ENCODE measurements around the gene ATP6AP1.
"Not testable (repeated sequence)": the region's sequence is repeated elsewhere in the genome, so short reads cannot be mapped to it uniquely, and the experiment has no call there.

The ATP6AP1 gene

GRCh38 chrX:154428176-154429171, at the start of gene ATP6AP1:
Gene ATP6AP1, plus strand, starts transcription at chrX:154428677. Its CDS starts 16 bp downstream, at chrX:154428693.
- DNase-seq (ENCODE audit: low read depth in 2 of 2) = peak; percentile 83 to 86

GRCh38 chrX:154378799-154379568, 49.5 kb upstream of the ATP6AP1 start, which contains the start of gene EMD:
Gene EMD, plus strand, starts transcription at chrX:154379295. Its CDS starts 190 bp downstream, at chrX:154379485.
- peak; percentile 91 to 92 for DNase-seq (ENCODE audit: low read depth in 2 of 2)

DNA sequence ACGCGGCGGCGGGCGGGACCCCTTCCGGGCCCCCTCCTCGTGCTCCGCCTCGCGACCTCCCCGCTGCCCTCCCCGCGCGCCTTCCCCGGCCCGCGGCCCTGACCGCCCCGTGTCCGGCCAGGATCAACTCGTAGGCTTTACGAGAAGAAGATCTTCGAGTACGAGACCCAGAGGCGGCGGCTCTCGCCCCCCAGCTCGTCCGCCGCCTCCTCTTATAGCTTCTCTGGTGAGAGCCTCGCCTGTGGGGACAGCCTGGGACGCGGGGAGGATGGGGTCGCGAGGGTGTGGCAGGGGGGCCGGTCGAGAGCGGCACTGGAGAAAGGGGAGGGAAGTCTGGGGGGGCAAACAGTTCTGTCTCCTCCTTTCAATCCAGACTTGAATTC, 48.9 kb upstream of the ATP6AP1 start:
- DNase-seq (ENCODE audit: low read depth in 2 of 2) = no peak

- no peak for DNase-seq (ENCODE audit: low read depth in 2 of 2)
Observed at GRCh38 chrX:154380153-154380552, 48.3 kb upstream of the ATP6AP1 start.

DNA sequence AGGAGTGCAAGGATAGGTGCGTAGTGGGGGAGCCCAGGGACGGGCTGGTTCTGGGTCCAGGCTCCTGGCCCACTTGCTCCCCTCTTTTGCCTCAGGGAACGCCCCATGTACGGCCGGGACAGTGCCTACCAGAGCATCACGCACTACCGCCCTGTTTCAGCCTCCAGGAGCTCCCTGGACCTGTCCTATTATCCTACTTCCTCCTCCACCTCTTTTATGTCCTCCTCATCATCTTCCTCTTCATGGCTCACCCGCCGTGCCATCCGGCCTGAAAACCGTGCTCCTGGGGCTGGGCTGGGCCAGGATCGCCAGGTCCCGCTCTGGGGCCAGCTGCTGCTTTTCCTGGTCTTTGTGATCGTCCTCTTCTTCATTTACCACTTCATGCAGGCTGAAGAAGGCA, 47.7 kb upstream of the ATP6AP1 start:
- DNase-seq (ENCODE audit: low read depth in 2 of 2) = no peak

DNA sequence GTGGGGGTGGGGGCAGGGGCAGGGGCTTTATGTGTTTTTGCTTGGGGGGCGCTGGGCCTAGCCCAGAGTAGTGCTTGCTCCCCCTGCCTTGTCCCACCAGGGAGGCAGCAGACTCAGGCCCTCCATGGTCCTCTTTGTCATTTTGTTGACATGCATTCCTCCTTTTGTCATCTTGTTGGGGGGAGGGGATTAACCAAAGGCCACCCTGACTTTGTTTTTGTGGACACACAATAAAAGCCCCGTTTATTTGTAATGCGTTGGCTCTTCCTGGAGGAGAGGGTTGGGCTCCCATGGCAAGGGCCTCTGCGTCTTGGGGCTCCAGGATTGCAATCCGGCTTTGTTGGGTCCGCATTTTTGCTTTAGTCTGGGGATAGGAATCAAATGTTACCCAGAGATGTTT, 47.2 kb upstream of the ATP6AP1 start:
- no peak for DNase-seq (ENCODE audit: low read depth in 2 of 2)

DNA sequence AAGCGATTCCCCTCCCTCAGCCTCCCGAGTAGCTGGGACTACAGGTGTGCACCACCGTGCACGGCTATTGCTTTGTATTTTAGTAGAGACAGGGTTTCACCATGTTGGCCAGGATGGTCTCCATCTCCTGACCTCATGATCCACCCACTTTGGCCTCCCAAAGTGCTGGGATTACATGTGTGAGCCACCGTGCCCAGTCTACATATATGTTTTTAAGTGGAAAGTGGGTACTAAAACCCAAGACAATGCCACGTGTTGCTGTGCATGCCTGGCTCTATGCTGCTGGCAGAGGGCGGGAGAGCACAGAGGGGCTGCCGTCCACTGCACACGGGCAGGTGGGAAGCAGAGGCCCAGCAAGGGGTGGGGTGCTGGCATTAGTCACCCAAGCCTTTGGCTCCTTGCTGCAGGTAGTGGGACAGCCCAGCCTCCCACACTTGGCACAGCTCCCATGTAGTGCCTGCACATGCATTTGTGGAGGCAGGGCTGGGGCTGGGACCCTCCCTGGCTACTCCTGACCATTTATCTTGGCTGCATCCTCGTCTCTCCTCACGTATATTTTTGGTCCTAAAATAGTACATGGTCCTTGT, 45.9 kb upstream of the ATP6AP1 start:
- no peak for DNase-seq (ENCODE audit: low read depth in 2 of 2)

GRCh38 chrX:154383359-154384283, 44.9 kb upstream of the ATP6AP1 start:
- no peak for DNase-seq (ENCODE audit: low read depth in 2 of 2)

DNA sequence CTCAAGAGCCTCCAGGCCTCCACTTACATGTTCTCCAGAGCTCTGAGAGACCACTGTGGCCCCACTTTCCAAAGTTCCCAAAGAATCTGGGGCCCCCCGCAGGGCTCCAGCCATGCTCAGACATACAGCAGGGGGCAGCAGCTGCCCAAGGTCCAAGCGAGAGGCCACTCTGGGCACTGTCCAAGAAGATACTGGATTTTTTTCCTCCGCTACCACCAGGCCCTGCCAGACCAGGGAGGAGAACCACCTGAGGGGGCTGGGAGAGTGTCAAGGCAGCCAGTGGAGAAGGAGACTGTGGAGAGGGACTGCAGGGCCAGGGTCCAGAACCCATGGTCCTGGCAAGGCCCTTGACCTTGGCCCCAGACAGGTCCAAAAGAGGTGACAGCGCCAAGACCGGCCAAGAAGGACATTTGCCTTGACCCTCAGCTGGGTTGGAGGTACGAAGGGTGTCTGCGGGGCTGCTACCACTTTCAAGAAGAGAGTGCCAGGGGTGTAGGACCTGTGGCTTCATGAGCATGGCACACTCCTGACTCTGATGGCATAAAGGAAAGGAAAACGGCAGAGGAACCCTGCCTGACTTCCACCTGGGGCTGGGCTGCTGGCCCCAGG, 44.1 kb upstream of the ATP6AP1 start:
- no peak for DNase-seq (ENCODE audit: low read depth in 2 of 2)

- DNase-seq (ENCODE audit: low read depth in 2 of 2) = not testable (repeated sequence)
Observed at GRCh38 chrX:154388094-154388493, 40.4 kb upstream of the ATP6AP1 start.

DNA sequence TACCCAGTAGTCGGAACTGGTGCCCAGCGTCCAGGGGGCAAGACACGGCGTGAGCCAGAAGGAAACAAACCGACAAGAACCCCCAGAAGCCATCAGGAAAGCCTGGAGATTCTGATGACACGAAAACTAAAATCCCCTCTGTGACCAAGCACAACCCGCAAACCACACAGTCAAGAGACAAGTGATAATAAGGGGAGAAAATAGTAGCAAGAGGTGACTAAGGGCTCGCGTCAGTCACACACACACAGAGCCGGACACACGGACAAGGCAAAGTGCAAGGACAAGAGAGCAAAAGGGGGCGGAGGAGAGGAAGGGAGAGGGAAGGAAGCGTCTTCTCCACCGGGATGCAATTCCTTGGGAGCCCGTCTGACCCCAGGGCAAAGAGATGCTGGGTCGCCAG, 39.8 kb upstream of the ATP6AP1 start:
- not testable (repeated sequence) for DNase-seq (ENCODE audit: low read depth in 2 of 2)

DNA sequence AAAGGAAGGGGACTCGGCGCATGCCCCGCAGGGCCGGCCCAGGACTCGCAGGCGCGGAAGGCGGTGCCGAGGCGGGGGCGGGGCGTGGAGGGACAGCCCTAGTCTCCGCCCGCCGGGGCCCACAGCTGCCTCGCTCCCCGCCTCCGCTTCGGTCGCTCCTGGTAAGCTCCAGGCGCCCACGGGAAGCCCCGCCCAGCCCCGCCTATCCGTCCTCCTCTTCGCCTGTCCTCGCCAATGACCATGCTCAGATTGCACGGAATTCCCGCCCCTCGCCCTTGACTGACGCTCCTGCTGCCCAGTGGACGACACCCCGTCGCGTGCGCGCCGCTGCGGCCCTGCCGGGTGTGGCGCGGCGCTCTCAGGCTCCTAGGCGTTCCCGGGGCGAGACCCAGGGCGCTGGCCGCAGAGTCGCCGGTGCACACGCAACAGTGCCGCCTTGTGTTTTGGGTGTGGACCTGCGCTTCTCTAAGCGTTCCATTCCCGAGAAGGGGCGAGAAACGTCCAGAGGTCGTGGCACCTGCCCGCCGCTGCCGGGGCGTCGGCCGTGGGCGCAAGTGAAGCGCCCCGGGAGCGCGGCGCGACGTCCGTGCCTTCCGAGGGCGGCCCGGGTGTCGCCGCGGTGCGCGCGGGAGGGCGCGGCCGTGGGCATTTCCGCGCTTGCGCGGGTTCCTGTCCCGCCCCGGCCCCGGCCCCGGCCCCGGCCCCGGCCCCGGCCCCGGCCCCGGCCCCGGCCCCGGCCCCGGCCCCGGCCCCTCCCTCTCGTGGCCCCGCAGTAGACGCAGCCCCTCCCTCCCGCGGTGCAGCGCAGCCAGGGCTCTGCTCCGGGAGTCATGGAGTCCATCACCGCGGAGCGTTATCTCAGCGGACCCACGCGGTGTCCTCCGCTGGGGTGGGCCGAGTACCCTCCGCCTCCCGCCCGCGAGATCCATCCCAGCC, 38.4 kb upstream of the ATP6AP1 start:
- DNase-seq (ENCODE audit: low read depth in 2 of 2) = not testable (repeated sequence)

GRCh38 chrX:154396363-154396762, 32.1 kb upstream of the ATP6AP1 start:
- not testable (repeated sequence) for DNase-seq (ENCODE audit: low read depth in 2 of 2)

- DNase-seq (ENCODE audit: low read depth in 2 of 2) = peak; percentile 41 to 58
Observed at GRCh38 chrX:154396973-154397887, 31.2 kb upstream of the ATP6AP1 start.

DNA sequence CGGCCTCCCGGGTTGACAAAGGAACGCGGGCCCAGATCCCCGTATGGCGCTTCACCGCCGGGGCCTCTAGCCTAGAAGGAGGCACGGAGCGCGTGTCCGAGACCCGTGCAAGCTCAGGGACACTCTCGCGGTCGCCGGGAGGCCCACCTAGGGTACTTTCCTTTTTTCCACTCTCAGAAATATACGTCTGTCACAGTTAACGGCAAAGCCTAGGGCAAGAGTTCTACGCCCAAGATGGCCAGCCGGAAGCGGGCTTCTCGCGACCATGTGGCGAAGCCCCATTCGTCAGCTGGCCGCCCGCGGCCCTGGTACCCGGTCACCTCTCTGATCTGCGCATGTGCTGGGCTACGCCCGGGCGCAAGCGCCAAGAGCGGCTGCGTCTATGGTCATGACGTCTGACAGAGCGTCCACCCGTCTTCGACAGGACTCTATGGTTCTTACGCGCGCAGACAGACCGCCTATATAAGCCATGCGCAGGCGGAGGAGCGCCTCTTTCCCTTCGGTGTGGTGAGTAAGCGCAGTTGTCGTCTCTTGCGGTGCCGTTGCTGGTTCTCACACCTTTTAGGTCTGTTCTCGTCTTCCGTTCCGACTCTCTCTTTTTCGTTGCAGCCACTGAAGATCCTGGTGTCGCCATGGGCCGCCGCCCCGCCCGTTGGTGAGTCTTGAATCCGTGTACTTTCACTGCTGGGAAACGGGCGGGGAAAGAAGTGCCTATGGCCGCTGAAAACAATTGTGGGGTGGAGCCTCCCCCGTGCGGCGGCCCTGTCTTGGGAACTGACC, 30.4 kb upstream of the ATP6AP1 start, which contains the start of gene RPL10:
TSS of gene RPL10 (plus strand) at position 490 of the 780 bp plus-strand sequence. CDS start at position 633, 143 bp downstream.
- DNase-seq (ENCODE audit: low read depth in 2 of 2) = peak; percentile 85 to 89

DNA sequence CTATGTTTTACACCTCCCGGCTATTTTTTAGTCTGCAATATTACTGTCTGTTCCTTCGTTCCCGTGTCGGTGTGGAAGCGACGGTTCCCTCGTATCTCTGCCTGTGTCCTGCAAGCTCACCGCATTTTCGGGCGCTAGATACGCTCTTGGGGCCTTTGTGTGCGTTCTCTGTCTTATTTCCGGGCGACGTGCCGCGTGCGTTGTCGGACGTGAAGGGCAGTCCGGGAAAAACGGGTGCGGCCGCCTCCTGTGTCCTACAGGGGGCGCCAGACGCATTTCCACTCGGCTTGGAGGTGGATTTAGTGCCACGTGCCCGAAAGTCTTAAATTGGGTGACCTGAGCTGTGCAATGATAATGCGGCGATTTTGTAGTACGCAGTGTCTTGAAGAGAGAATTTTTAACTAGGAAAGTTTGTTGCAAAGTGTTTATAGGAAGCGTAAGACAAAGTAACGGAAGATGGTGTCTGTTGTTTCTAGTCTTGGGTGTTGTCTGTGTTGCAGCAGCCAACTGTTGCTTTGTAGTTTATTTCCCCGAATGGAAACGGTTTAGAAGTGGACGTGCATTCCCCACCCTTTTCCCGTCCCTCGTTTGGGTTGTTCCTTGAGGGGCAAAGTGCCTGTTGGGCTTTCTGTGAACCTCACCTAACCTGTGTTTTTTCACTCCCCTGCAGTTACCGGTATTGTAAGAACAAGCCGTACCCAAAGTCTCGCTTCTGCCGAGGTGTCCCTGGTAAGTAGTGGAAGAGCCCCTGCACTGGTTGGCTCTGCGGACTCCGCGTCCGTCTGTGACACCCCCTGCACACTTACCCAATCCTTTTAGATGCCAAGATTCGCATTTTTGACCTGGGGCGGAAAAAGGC, 29.6 kb upstream of the ATP6AP1 start:
- DNase-seq (ENCODE audit: low read depth in 2 of 2) = peak; percentile 66 to 70
